Sciatic nerve (tissue), 2 donors: Measurements from ENCODE around the gene NOXA1. TPM values are rescaled to one million over a fixed set of nuclear protein-coding genes. Genes with fewer than 3 reads are reported as not detected.

ENCODE experiments used
- ATAC-seq: fragments of 200-7000 bp; cut with Tn5 transposase; one replicate; pipeline ENCODE4 v1.9.1; 2020; ENCODE audit warnings: mild to moderate bottlenecking, moderate library complexity
- DNase-seq: peaks from one replicate; pipeline ENCODE4 v3.0.0-alpha.2; 2020; ENCODE audit warnings: low spot score
- intact Hi-C: fragments of 100-400 bp; cut with DNase I; formaldehyde crosslinking; loops from one replicate; pipeline ENCODE4 v1.14.2; 2022
- total RNA-seq: library from RNA; stranded (reverse); fragmentation: NEBNext Ultra II Directional; extraction: Animal tissue kit (Norgen Biotek cat#: 25700); gene quantifications from one replicate; pipeline ENCODE4 v1.2.1, GENCODE V29; 2021
- donor health status: DM: no; HTN: no; CAD: no.
- donor health status: DM: no; HTN: no; CAD: no.

The NOXA1 gene
- total RNA-seq, 1 donor from 2014 or later, result 7.4 TPM

DNA sequence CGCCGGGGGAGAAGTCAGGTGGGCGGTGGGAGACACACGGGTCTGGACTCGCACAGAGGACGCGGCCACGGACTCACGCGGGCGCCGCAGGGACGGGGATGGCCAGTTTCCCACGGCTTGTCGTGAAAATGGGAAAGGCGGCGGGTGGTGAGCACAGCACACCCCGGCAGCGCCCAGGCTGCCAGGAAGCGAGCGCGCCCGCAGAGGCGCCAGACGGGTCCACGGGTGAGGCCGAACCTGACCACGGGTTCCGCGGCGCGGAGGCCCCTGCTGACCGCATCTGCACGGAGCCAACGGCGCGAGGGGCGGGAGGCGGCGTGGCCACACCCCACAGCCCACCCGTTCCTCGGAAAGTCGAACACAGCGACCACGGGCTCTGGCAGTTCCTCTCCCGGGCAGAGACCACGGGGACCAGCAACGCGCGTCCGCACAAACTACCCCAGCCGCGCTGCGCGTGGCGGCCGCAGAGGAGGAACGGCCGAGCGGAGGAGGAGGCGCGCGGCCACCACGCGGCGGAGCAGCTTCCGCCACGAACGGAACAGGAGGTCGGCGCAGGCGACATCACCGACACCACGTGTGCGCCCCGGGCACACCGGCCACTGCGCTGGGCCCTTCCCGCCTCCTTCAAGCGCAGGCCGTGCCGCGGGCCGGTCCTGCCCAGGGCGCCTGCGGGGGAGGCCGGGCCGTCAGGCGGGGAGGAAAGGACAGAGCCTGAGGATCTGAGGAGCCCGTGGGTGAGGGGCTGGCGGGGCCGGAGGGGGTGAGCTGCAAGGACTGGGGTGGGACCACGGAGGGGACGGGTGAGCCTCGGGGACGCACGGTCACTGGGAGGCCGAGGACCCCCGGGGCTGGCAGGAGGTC is 5.8 kb upstream of the NOXA1 start:
- ATAC-seq (peak; percentile 49), DNase-seq (no peak)
- intact Hi-C loops, result no loop called here

- intact Hi-C loops, result no loop called here
- no peak for DNase-seq
Observed at GRCh38 chr9:137421838-137422603, 1.2 kb upstream of the NOXA1 start.

DNA sequence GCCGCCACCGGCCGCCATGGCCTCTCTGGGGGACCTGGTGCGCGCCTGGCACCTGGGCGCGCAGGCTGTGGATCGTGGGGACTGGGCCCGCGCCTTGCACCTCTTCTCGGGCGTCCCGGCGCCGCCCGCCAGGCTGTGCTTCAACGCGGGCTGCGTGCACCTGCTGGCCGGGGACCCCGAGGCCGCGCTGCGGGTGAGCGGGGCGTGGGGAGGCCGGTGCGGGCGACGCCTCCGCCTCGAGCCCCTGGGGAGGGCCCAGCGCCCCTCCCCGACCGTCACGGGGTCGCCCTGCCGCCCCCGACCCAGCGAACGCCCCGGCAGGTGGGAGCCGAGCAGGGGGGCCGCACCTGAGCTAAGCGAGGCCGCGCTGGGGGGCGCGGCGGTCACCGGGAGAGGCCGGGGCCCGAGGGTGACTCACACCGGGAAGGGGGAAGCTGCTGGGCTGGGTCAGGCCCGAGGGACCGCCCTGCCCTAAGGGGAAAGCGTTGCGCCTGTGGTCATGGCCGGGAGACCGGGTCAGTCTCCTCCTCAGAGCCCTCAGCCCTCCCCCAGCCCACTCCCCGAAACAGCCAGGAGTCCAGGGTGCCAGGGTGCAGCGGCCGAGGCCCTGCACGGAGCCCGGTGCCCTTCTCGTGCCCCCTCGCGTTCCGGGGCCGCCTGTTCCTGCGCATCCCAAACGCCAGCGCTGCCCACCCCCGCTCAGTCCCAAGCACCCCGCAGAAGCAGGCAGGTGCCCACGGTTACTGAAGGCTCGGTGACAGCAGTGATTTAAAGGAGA is 510 bp downstream of the NOXA1 start:
- DNase-seq, result no peak
- peak; percentile 19 for ATAC-seq
- intact Hi-C loops, result no loop called here

More at GRCh38 chr9:137421838-137422603, 1.2 kb upstream of the NOXA1 start:
- ATAC-seq, result no peak

GRCh38 chr9:137426018-137426681 is 3.0 kb downstream of the NOXA1 start:
- intact Hi-C loops, result no loop called here
- ATAC-seq, result no peak
- no peak for DNase-seq

- no peak for DNase-seq
- no peak for ATAC-seq
- intact Hi-C loops, result no loop called here
Observed at GRCh38 chr9:137427454-137428310, 4.5 kb downstream of the NOXA1 start.

DNA sequence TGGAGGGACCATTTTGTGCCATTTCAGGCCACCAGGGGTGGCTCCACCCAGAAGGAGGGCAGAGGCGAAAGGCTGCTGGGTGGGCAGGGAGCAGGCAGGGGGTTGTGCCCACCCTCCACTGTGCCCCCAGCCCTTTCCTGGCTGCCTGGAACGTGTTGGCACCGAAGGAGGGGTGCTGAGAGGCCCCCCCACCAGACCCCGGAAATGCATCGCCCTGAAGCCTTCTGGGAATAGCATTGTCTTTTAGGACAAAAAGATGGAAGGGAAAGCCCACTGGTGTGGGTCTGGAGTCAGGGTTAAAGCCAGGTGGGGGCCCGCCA is 5.1 kb downstream of the NOXA1 start:
- DNase-seq (no peak), ATAC-seq (no peak)
- intact Hi-C loops, result no loop called here

DNA sequence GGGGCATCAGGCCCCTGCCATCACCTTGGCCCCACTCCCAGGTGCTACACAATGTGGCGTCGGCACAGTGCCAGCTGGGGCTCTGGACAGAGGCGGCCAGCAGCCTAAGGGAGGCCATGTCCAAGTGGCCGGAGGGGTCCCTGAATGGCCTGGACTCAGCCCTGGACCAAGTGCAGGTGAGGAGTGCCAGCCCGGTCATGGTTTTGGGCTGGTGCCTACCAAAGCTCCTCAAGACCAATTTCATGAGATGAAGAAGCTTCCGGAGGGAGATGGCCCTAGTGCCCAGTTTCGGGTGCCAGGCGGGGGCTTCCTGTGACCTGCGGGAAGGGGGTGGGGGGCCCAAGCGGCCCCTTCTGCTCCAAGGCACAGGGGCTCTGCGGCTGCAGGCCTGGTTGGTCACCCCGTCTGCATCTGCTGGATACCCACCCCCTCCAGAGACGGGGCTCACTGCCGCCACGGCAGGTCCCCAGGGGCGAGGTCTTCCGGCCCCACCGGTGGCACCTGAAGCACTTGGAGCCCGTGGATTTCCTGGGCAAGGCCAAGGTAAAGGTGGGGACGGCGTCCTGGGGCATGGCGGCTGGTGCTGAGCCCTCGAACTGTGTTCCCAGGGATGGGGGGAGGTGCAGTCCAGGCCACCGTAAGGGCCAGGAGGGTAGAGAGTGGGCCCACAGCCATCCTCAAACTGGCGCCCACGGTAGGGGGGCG is 5.8 kb downstream of the NOXA1 start:
- ATAC-seq (no peak), DNase-seq (no peak)
- intact Hi-C loops, result no loop called here

DNA sequence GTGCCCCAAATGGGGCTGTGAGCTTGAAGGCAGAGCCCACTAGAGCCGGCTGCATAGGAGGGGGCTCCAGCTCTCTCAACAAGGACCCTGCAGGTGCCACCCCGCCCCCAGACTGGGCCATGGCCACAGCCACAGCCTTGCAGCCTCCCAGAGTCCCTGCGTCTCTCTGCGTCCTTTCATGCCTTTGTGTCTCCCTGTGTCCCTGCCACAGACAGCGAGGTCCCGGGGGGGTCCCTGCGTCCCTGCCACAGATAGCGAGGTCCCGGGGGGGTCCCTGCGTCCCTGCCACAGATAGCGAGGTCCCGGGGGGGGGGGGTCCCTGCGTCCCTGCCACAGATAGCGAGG is 6.3 kb downstream of the NOXA1 start:
- ATAC-seq (no peak), DNase-seq (no peak)
- intact Hi-C loops, result no loop called here

- ATAC-seq (no peak), DNase-seq (no peak)
- intact Hi-C loops, result no loop called here
Observed at GRCh38 chr9:137429974-137430722, 7.0 kb downstream of the NOXA1 start.

DNA sequence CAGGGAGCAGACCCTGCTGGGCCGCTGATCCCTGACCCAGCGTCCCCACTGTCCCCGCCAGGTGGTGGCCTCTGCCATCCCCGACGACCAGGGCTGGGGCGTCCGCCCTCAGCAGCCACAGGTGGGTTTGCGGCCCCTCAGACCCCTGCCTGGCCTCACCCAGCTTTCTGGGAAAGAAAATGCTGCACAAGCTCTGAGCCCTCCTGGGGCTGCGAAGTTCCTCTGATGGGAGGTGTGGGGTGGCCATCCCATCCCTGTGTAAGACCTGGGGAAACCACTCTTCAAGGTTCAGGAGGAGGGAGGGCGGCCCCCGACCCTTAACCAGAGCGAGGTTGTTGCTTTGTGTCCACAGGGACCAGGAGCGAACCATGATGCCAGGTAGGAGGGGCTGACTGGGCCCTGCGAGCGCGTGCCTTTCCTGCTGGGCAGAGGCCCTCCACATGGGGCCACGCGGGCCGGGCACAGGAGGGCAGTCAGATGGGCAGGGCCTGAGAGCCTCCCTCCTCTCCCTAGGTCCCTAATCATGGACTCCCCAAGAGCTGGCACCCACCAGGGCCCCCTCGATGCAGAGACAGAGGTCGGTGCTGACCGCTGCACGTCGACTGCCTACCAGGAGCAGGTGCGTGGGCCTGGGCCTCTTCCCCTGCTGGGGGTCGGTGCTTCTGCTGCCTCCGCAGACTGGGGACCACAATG is 7.7 kb downstream of the NOXA1 start:
- intact Hi-C loops, result no loop called here
- DNase-seq, result no peak
- no peak for ATAC-seq

- ATAC-seq, result no peak
- DNase-seq, result no peak
- intact Hi-C loops, result no loop called here
Observed at GRCh38 chr9:137431416-137431931, 8.3 kb downstream of the NOXA1 start.

GRCh38 chr9:137432687-137433348 is 9.6 kb downstream of the NOXA1 start:
- ATAC-seq (no peak), DNase-seq (no peak)
- intact Hi-C loops, result no loop called here

DNA sequence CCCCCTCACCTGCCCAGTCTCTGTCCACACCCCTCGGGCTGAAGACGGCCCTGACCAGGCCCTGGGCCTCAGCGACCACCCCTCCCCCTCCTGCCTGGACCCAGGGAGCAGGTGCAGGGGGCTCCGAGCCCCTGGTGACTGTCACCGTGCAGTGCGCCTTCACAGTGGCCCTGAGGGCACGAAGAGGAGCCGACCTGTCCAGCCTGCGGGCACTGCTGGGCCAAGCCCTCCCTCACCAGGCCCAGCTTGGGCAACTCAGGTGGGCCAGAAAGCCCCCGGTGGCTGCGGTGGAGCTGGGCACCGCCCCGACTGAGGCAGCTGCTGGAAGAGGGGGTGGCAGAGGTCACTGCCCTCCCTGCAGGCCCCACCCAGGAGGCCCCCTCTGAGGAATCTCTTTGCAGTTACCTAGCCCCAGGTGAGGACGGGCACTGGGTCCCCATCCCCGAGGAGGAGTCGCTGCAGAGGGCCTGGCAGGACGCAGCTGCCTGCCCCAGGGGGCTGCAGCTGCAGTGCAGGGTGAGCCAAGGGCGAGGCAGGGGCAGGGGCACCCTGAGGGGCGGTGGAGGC is 10.2 kb downstream of the NOXA1 start:
- intact Hi-C loops, result no loop called here
- ATAC-seq (no peak), DNase-seq (no peak)

DNA sequence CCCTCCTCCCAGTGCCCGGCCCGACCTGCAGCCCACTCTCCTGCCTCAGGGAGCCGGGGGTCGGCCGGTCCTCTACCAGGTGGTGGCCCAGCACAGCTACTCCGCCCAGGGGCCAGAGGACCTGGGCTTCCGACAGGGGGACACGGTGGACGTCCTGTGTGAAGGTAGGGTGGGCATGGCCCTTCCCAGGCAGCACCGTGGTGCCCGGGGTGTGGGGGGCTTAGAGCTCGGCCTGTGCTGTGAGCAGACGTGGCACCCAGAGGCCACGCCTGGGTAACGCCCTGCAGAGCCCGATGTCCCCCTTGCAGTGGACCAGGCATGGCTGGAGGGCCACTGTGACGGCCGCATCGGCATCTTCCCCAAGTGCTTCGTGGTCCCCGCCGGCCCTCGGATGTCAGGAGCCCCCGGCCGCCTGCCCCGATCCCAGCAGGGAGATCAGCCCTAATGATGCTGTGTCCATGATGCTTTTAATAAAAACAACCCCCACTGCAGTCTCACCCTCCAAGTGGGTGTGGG is 10.8 kb downstream of the NOXA1 start:
- intact Hi-C loops, result no loop called here
- DNase-seq (no peak), ATAC-seq (no peak)
